HG03060 (cell line): Measurements from ENCODE around the gene ANKS4B.
"Not testable (repeated sequence)": the region's sequence is repeated elsewhere in the genome, so short reads cannot be mapped to it uniquely, and the experiment has no call there.

Source experiments
- ATAC-seq: cut with Tn5 transposase; IDR thresholded peaks from one replicate; pipeline ENCODE4 v1.9.1; 2021; ENCODE audit warnings: low read depth, moderate number of reproducible peaks; ENCODE audit not compliant: unreplicated experiment

ANKS4B gene

DNA sequence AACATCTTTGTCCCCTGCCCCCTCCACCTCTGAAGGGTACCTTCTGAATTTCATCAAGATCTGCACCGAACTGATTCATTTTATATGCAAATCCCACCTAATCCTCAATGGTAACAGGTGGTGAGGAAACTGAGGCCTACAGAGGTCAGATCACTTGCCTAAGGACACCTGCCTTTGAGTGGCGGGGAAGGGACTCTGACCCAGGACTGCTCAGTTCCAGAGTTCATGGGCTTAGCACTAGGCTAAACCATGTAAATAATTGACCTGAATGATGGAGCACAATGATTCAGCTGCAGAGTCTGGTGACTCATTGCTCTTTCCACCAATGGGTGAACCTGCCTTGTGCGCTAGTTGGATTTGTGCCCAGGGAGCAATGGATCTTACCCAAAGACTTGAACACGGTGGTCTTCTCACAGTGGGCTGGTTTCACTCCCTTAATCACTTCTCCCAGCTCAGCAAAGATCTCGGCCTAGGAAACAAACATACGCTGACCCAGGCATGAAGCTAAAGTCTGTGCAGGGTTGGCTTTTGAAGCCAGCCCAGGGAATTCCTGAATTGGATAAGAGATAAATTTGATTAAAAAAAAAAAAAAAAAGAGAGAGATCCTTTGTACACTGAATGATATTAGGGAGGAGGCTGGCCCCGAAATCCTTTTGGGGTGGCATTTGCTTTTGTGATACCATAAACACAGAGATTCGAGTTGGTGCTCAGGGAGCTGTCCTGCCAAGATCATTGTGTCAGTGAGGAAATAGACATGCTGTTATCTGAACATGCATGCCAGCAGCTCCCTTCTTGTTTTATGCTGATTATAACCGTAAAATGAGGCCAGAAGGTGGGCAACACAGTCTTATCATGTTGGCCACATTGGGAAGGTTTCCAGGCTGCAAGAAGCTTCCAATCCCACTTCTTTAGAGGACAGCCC lies 27.6 kb downstream of the ANKS4B start:
- ATAC-seq: no peak

DNA sequence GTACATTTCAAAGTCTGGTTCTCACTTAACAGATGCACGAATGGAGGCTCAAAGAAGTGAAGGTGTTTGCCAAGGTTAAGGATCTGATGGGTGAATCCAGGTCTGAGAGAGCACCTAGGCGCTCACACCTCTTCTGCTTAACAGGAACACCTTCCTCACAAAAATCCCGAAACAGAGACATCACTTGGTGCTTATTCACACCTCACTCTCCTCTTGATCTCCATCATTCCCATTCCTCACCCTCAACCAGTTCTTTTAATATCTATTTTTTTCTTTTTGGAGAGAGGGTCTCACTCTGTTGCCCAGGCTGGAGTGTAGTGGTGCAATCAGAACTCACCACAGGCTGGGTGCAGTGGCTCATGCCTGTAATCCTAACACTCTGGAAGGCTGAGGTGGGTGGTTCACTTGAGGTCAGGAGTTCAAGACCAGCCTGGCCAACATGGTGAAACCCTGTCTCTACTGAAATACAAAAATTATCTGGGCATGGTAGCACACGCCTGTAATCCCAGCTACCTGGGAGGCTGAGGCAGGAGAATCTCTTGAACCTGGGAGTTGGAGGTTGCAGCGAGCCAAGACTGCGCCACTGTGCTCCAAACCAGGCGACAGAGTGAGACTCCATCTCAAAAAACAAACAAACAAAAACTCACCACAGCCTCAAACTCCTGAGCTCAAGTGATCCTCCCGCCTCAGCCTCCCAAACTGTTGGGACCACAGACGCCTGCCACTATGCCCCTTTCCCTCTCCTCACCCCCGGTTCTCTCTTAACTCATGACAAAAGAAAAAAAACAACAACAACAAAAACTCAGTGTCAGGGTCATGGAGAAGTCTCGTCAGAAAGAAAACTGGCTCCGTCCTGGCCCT lies 29.5 kb downstream of the ANKS4B start:
- no peak for ATAC-seq

DNA sequence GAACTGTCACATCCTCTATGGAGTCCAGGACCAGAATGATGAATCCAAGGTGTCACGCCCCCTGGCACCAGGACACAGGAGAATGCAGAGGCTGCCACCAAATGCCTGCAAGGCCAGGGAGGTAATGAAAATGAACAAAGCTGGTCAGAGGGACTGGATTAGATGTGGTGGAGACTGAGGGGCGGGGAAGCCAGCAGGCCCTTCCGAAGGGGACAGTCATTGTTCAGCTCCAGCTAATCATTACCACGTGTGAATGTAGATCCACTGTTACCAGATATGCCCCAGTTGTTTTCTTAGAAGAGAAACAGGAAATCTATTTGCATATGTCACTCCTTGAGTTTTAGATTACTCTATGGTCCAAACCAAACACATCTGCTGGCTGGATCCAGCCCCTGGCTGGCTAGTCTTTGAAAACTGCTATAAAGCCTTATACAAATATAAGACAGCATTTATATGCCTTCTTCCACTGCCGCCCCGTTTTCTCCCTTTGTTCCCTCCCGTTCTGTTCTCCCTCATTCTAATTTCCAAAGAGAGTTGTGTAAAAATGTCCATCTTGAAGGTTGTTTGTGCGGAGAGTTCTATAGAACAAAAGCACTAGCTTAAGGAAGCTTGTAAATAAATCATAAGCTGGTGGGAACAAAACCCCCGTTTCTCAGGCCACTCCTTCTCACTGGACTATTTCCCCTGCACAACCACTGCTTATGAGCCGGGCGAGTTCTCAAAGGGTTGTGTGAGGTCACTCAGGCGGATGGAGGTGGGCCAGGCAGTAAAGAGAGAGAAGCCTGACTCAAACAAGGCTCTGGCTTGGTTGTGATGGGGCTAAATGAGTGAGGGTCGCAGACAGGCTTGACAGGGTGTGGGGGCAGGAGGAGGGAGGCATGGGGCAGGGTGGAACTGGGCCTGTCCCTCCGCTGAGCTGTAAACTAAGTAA lies 30.4 kb downstream of the ANKS4B start:
- ATAC-seq: no peak

DNA sequence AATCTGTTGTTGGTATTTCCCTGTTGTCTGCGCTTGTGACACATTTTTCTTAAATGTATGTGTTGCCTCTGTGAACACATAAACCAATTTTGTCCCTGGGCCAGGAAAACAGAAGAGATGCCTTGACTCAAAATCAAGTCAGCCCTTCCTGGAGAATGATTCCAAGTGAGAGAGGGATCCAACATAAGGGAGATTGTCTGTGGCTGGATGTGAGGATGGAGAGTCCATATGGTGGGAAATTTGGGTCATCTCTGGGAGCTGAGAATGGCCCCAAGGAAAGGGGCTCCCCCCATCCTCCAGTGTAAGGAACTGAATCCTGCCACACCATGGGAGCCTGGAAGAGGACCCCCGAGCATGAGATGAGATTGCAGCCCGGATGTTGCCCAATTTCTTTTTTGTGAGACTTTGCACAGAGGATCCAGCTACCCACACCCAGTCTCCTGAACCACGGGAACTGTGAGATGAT lies 31.1 kb downstream of the ANKS4B start:
- ATAC-seq: no peak

DNA sequence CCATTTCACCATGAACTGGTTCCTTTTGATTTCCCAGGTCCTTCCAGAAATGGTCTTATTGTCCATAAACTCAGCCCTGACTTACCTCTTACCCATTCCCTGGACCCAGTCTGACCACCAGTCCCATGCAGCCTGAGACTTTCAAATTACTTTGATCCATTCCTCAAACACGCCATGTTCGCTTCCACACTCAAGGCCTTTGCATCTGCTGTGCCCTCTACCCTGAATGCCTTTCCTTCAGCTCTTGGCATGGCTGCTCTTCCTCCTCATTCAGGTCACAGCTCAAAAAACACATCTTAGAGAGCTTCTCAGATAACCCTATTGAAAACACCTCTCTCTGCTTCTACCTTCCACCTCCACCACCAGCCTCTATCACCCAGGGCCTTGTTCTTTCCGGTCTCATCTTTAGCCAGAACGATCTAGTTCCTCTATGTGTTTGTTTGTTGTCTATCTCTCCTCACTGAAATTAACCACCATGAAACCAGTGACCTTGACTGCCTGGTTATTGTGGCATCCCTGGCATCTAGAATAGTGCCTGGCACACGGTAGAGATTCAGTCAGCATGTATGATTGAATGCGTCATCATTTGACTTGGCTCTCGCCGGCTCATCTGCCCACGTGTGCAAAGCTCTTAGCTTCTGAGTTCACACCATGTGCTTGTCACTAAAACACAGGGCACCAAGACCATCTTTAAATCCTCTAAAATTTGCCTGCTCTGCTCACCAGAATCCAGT lies 31.8 kb downstream of the ANKS4B start:
- ATAC-seq: no peak

DNA sequence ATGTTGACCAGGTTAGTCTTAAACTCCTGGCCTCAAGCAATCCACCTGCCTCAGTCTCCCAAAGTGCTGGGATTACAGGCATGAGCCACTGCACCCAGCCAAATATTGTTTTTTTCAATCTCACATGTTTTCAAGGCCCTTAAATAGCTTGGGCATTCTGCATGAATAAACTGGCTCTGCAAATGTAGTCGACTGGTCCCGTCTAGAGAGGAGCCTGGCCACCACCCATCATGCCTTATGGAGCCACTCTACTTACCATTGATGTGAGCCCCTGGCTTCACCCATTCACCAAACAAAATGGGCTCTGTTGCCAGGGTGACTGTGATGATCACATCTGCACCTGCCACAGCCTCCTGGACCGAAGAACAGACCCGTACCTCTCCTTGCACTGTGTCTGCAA lies 33.8 kb downstream of the ANKS4B start:
- ATAC-seq: no peak

DNA sequence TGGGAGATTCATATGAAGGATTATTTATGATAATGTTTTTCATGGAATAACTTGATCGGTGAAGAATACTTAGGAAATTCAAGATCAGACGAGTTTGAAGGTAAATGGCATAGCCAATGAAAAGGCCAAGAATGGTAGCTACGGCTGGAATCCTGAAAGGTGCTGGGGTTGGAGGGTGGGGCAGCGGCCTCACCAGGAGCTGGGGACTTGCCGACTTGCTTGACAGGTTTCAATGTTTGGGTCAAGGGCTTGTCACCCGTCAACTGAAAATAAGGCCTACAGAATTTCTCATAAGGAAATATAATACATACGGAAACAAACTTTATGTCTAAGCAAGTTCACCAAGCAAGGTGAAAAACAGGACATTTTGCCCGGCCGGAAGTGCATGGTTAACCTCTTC lies 34.7 kb downstream of the ANKS4B start:
- no peak for ATAC-seq

DNA sequence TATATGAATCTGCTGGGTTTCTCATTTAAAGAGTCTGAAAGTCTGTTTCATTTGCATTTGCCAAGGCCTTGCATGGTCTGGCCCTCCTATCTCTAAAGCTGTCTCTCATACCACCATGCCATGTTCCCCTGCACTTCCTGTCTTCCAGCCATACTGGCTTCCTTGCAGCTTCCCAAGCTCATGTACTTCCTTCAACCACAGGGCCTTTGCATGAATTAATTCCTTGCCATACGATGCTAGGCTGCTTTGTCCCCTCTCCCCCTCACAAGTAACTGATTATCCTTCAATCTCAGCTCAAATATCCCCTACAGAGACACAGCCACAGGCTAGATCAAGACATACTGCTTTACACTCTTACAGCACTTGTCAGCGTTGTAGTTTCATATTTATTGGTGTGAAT lies 38.8 kb downstream of the ANKS4B start:
- no peak for ATAC-seq

DNA sequence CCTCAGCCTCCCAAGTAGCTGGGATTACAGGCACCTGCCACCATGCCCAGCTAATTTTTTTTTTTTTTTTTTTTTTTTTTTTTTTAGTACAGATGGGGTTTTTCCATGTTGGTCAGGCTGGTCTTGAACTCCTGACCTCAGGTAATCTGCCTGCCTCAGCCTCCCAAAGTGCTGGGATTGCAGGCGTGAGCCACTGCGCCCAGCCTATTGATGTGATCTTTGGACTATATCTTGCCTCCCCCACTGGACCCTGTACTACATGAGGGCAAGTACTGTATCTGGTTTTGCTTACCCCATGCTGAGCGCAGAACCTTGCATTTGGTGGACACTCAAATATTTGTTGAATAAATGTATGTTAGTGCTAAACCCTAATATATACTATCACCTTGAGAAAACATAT lies 39.3 kb downstream of the ANKS4B start:
- ATAC-seq: not testable (repeated sequence)

DNA sequence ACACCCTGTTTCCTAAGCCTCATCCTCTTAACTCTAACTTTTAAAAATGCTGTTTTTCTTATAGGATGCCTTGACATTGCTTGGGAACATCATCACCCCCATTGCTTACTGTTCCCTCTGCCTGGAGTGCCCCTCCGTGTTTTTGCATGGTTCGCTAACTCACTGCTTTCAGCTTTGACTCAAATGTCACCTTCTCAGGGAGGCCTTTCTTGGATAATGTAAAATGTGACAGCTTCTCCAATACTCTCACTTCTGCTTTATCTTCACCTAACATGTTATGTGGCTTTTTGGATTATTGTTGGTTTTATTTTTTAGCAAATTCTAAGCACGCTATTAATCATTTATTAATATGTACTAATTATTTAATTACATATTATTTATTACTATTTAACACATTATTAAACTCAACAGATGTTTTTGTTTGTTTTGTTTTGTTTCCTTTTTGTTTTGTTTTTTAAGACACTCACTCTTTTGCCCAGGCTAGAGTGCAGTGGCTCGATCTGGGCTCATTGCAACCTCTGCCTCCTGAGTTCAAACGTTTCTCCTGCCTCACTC lies 40.8 kb downstream of the ANKS4B start:
- no peak for ATAC-seq

DNA sequence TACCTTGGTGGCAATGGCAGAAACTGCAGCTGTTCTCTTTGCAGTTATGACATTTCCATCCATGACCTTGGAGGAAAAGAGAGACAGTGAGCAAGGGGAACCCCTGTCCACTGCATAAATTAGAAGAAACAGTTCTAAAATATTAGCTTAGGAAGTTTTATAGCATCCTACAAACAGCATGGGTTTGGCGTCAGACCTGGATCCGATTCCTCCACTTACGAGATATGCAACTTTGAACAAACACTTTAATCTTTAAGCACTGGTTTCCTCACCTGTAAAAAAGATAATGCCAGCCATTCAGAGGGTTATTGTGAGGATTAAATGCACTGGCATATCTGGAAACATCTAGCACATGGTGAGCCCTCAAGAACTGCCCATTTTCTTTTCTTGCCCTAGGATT lies 42.0 kb downstream of the ANKS4B start:
- no peak for ATAC-seq

DNA sequence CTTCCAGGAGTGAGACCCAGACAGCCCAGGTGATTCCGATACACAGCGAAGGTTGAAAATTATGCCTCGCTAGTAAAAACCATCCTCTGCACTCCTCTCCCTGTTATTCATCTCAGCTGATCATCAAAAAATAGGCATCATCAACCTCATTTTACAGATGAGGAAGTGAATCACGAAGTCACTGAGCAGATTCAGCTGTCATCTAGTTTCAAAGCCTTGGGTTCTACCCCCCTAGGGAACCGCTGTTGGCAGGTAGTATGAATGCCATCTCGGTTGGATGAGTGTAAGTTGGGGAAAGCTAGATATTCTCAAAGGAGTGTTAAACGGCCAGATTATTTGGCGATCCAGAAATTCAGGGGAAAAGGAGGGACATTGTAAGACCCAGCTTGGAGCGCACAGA lies 42.6 kb downstream of the ANKS4B start:
- no peak for ATAC-seq

DNA sequence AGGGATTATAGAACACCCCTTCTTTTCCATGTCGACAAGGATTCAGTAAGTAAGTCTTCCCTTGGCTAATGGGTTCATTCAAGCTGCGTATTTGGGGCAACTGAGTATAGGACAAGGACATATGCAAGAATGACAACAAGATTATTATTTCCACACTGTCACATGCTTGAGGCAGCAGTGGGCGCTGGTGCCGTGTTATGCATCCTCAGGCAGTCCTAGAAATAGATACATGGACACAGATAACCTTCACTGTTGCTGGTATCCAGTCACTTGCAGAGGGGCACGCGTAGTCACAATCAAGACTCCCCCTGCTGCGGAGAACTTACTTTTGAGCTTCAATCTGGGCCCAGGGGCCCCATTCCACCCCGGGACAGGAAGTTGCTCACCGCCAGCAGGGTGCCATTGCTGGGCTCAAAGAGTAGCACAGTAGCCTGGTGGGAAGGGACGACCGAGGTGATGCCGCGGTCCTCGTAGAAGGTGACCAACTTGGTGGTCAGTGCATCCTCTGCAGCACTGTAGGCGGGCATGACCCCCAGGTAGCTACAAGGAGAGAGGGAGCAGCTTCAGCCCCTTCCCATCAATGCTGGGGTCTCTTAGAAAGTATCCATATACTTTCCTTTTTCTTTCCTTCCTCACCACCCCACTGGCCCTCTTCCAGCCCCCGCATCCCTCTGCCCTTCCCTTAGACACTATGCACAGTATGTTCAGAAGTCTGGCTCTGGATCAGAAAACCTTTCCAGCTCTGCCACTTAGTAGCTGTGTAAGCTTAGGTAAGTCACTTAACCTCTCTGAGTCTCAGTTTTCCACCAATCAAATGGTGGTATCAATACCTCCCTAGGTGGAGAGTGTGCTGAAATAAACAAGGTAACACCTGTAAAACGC lies 43.8 kb downstream of the ANKS4B start:
- no peak for ATAC-seq

DNA sequence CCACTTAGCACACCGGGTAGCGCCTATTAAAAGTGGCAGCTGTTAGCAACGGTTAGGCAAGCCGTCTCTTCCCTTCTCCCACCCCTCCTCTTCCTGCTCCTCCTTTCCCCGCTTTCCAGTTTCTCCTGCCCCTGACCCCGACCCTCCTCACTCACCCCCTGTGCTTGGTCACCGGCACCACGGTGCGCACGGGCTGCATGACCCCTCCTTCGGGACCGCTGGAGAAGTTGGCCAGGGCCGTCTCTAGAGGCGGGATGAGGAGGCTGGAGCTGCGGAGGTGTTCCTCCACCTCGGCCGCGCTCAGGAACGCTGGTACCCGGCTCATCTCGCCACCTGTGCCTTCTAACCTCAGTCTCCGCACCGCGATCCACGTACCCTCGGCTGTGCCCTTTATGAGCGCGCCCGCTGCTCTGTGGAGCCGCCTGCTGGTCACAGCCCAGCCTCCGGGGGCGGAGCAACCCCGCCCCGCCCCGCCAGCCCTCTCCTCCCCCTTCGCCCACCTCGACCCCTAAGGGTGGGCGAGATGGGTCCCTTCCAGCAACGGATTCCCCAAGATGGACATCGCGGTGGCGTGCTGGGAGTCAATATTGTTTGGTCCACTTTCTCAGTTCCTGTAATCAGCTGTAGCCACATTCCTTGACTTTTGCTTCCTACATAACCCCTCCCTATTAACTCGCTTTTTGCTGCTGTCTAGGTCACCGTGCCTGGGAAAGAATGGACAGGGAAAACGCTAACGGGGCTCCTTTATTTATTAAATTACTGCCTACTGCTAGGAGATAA lies 44.6 kb downstream of the ANKS4B start, which contains the start of gene CRYM:
Gene CRYM, minus strand, starts transcription at position 364 of the 780 bp plus-strand sequence. Its CDS starts 39 bp downstream, at position 325.
- ATAC-seq: no peak

DNA sequence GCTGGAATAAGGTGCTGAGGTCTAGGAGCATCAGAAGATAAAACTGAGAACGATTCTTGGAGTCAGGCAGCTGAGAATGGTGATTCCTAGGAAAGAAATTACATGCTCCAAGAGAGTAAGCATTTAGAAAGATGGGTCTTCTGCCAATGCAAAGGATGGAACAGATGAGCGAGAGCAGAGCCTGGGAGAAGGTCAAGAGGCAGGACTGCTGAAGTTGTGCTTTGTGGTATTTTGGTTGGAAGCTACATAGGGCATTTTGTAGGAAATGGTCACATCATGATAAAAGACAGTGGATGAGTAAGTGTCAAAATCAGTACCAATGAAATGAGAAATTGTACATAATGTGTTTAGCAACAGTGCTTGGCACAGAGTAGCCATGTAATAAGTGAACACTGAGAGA lies 46.0 kb downstream of the ANKS4B start:
- ATAC-seq: no peak

DNA sequence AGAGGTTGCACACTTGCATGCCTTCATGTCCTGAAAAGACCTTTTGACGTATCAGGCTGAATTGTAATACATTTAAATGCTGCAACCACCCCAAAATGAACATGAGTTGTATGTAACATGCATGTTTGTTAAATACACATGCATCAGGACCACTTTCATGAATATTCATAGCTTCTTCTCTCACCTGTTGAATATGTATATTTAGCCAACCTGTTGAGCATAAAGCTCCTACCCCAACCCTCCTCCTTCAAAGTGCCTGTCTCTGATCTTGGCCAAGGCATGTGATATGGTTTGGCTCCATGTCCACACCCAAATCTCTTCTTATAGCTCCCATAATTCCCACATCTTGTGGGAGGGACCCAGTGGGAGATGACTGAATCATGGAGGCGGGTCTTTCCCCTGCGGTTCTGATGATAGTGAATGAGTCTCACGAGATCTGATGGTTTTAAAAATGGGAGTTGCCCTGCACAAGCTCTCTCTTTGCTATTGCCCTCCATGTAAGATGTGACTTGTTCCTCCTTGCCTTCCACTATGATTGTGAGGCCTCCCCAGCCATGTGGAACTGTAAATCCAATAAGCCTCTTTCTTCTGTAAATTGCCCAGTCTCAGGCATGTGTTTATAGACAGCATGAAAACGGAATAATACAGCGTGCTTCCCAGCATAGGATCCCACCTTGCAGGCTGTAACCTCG lies 48.3 kb downstream of the ANKS4B start:
- no peak for ATAC-seq
